NCI-H2107 treated with DMSO at 0.1 percent for 48 hours (cell line): ENCODE data around the gene AFTPH.

Experiments
- DNase-seq: peaks from one replicate; lab custom pipeline; 2025; ENCODE audit not compliant: unreplicated experiment; lab: John Stamatoyannopoulos, UW

AFTPH gene

DNA sequence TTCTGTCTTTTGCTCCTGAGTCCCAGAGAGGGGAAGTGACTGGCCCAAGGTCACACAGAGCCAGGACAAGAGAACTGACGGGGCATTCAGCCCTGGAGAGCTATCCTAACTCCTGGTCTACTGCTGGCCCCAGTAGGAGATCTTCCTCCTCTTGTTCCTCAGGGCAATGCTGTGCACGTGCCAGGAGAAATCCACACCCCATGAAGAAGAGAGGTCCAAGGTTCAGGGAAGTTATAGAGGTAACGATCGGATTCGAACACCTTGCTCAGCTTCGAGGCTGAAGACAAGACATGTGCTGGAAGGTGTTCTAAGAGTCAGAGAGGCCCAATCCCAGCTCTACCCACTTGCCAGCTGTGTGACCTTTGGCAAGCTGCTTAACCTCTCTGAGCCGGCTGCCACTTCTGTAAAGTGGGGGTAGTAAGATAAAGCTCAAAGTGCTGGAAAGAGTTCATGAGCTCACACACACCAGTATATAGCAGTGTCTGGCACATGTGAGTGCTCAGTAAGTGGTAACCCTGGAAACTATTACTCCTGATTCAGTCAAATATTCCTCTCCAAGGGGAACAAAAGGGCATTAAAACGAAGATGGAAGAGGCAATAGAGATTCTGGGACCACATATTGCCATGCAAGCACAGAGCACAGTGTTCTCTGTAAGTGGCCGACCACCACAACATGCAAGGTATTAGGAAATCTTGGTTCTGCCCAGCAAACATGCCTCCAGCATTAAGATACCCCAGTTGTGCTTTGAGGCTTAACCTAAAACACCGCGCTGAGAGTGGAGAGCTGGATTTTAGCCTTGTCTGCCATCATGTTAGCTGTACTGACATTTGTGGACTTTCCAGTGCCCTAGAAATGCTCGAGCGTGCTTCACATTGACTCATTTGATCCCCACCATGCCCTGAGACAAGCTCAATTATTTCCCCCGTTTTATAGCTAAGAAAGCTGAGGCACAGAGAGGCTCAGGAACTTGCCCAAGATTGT is 104.0 kb downstream of the AFTPH start:
- DNase-seq = no peak

DNA sequence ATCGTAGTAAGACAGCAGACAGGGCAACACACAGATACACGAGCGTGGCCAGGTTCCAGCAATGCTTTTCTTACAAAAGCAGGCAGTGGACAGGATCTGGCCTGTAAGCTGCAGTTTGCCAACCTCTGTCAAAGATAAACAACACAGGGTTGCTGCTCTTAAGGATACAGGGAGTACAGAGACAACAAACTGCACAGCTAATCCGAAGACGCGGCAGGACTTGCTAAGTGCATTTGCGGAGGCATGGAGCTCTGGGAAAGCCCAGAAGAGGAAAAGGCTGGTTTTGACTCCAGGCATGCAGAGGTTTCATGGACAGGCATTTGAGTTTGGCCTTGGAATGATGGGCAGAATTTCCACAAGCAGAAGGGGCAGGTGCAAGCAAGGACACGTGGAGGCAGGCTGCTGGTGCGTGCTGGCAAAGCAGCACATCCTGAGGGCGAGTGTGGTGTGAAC is 105.2 kb downstream of the AFTPH start:
- no peak for DNase-seq

DNA sequence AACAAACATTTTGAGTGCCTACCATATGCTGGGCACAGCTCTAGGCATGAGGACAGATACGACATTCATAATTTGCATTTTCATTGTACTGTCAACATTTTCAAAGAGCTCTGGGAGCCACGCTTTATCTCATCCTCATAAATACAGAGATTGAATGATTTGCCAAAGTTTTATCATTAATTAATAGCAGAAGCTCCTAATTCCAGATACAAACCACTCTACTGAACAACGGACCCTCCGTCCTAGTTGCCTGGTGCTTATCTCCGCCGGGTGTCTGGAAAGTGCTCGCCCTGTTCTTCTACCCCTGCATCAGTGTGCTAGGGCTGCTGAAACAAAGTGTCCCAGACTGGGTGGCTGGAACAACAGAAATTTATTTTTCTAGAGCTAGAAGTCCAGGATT is 105.7 kb downstream of the AFTPH start:
- no peak for DNase-seq

DNA sequence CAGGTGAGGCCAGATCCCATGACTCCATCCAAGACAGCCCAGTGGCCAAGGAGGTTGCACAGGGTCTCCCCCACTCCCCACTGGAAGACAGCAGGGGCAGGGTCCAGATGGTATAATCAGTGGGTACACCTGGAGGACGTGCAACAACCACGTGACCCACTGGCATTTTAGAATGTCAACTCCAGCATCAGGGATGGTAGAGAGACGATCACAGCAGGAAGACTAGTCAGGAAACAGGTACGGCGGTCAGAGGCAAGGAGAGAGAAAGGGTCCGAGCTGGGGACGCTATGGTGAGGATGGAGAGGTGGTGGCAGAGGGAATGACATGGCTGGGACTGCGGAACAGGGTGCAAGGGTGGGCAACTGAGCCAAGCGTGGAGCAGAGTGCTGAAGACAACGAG is 106.6 kb downstream of the AFTPH start:
- no peak for DNase-seq

DNA sequence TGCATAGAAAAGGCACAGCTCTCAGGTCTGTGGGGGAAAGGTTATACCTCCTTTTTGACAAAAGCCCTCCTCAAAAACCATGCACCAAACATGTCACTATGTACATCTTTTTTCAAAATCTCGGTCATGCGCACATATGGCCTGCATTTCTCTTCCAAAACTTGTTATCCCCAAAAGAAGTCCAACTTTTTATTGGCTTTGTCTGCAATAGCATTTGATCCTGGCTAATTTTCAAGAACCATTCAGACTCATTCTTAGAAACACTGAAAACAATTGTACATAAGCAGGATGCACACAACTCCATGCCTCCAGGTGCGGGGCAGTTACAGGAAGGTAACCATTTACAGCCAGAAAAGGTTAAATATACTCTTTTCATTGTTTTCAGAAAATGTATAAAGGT is 107.6 kb downstream of the AFTPH start:
- no peak for DNase-seq

DNA sequence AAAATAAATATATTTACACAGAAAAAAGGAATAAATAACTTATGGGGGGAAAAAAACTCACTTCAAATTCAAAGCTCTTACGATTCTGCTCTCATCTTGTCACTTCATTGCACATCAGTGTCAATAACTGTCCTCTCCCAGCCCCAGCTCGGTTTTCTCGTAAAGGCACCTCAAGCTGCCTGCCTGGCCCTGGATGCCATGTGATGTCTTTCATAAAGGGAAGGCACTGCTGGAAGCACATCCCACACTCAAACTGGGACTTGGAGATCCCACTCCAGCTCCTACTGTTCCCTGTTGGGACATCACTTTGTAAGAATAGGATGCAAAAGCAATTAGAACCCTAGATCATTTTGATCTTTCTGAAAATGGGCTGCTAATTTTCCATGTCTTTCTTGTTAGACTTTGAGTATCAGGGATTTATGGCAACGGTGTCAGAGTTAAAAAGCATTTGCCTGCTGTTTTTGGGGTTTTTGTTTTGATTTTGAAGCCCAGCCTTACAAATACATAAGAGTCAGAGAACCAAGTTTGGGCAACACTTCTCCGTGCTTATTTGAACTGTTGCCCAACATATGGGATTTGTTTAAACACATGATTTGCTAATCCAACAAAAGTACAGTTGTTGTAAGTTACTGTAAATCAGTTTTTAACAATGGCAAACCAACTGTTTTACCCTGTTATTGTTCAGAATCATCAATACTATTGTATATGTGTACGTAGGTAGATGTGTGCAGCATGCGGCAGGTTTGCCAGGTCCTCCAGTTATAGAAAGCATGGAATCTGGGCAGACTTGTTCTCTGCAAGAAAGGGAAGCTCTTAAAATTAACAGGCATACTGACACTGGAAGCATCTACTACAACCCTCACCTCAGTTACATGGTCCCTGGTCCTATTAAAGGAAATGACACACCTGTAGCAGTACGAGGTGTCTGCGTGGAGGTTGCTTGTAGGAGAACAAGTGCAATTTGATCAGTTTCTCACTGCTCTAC is 109.0 kb downstream of the AFTPH start:
- no peak for DNase-seq

DNA sequence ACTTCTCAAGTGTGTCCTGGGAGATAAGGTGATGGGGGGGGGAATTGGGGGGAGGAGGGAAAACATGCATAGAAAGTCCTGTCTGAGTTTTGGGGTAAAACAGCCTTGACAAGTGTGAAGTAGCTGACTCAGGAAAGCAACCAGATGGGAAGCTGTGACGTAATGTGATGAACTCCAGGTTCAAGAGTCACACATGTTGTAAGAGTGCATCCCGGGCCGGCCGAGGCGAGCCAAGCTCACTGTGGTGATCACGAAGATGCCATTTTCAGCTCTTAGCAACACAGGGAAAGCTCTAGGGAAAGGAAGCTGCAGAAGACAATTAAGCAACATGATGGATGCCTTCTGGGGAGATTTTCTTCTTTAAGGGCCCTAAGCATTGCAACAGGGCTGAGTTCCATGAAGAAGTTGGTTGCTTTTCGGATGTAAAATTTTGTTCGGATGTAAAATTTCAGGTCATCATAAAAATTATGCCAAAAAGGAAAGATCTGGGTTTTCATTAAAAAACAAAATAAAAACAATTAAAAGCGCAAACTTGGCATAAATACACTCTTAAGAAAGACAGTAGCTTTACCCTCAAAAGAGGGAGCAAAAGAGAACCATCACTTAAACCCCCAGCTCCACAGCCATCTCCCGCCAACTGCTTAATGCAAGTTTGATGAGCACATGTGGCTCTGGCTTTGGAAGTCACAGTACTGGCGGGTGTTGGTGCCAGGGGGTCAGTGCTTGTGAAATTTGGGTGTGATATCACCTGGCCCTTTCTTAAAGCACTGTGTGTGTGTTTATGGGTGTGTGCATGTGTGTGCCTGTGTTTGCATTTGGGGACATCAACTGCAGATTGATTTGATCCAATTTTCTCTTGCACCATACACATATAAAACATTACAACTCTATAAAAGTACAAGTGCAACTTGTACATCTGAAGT is 110.5 kb downstream of the AFTPH start:
- no peak for DNase-seq

DNA sequence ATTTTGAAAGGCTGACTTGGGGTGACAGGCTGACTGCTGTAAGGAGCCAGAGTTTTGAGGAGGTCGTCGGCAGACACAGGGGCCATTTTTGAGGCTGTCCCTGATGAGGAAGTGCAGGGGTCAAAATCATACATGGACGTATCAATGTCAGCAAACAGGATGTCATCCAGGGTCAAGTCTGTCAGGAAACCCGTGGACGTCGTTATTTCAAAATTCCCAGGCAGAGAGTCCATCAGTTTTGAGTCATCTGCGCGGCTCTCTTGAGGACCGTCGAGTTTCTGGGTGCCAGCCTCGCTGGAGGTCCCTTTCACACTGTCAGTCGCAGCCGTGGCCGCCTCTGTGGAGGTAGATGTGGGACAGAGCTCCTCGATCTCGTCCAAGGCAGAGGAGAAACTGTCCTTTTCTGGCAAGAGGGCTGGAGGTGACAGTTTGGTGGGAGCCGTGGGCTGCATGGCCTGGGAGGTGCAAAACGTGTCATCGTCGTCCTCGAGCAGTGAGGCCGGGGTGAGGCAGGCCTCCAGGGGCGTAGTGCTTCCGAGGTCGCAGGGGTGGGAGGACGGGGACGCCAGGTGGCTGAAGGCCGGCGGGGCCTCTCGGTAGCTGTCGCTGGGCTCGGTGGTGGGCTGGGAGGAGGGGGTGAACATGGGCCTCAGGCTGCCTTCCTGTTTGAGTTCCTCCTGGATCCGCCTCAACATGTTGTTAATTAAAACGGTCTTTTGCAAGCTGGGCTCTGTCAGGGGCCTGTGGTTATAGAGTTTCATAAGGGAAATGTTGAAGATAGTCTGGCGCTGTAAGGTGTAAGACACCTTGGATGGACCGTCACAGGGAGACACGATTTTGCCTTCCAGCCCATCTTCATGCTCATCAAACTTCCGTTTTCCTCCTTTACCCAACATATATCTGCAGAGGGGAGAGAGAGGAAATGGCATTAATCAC is 112.1 kb downstream of the AFTPH start:
- no peak for DNase-seq

DNA sequence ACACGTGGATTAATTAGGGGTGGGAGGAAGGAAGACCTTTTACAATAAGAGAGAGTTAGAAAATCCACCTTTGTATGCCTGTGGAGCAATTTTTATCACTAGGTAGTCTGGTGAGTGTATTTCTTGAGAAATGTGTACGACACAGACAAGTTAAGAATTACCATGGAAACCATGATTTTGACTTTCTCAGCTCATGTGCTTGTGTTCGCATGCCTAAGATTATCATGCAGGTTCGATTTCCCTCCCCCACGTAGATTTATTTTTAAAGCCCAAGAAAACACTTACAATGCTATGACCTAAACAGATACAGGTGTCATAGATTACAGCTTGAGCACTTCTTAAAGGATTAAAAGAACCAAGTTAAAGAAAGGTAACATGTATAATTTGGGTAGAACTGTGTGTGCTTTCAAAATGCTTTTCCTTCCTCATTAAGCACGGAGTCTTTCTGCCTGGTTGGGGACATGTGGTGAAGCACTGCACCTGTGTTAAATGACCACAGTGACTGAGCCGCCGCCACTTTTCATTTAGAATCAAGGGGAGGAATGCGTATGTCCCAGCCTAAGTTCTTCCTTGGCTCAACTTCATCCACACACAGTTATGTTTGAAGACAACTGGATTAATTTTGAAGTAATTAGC is 113.0 kb downstream of the AFTPH start:
- no peak for DNase-seq

GRCh38 chr2:64637931-64638330 is 113.8 kb downstream of the AFTPH start:
- no peak for DNase-seq

GRCh38 chr2:64638502-64639120 is 114.5 kb downstream of the AFTPH start:
- DNase-seq = no peak

DNA sequence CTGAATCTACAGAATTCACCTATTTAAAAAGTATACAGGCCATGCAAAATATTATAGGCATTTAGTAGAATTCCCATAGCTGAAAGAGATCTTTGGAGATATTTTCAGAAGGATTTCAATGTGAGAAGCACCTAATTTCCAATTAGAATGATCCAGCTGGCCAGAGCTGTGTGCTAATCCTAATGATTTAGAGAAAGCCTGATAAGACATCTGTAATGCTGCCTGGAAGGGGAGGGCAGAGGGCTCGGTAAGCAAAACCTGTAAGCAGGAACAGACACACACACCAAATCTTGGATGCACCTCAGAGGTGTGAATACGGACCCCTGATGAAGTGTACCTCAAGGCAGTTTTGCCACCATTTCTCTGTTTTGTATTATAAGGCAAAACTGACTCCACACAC is 115.6 kb downstream of the AFTPH start:
- no peak for DNase-seq

DNA sequence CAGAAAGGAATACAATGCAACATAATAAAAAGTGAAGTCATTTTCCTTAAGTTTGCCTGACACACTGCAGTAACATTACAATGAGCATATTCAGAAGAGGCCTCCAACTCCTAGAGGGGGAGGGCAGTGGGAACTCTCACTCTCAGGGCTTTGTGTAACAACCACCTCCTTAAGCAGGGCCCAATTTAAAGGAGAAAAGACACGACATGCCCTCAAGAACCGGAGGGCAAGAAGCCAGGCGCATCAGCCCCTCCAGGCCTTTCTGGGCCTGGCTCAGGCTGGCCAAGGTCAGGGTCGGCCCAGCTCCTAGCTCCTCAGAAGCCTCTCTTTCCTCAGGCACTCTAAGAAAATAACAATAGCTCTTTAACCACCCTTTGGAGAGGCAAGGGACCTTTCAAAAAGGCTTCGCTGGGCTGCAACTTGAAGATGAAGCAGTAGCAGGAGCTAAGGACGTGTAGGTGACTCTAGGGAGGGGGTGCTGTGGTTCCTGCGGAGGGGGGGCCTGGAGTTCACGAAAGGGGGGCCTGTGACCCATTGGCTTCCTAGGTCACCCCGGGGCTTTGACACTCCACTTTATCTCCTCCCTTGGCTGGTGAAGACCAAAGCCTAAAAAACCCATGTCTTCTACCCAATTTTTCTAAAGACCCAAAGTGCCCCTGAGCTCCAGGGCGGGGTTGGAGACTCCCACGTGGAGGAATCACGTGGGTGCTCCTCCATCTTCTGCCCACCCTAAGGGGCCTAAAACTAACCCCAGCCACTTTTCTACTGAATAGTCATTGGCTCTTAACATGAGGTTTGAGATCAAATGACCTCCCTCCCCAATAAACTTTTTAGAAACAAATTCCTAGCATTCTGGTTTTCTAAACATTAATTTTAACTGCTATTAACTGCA is 116.3 kb downstream of the AFTPH start:
- DNase-seq = no peak

GRCh38 chr2:64641599-64641998 is 117.5 kb downstream of the AFTPH start:
- DNase-seq = no peak
